Panc1 (cell line): ENCODE measurements around the gene KRTAP5-9.

Source experiments
- CTCF ChIP-seq: fragments of 450-650 bp; IDR thresholded peaks from 2 replicates; pipeline ENCODE4 v1.5.1; 2017; ENCODE audit warnings: mild to moderate bottlenecking
- POLR2AphosphoS5 ChIP-seq: IDR thresholded peaks from 2 replicates; pipeline ENCODE4 v1.6.1; 2012; ENCODE audit warnings: mild to moderate bottlenecking, low read depth, low read length, moderate library complexity
- REST ChIP-seq, 2 experiments: IDR thresholded peaks; 2 replicates each; pipeline ENCODE4 v1.6.1; 2011 to 2012; ENCODE audit warnings: low read depth in 2 of 2, control low read depth in 1 of 2, low read length in 1 of 2, mild to moderate bottlenecking in 1 of 2, moderate library complexity in 1 of 2; ENCODE audit not compliant: insufficient read depth in 1 of 2
- SIN3A ChIP-seq: IDR thresholded peaks from 2 replicates; pipeline ENCODE4 v1.6.1; 2012; ENCODE audit warnings: low read depth, mild to moderate bottlenecking, low read length, moderate library complexity, borderline replicate concordance; ENCODE audit not compliant: insufficient read depth
- TCF7L2 ChIP-seq: IDR thresholded peaks from 2 replicates; pipeline ENCODE4 v1.6.1; 2011; ENCODE audit warnings: mild to moderate bottlenecking, low read depth, low read length, inconsistent platforms

GRCh38 chr11:71568704-71569349 is 20.6 kb downstream of the KRTAP5-9 start:
- TF ChIP-seq CTCF (no peak), POLR2AphosphoS5 (no peak), SIN3A (no peak), REST (IDR thresholded peaks at IDR 0.05; ENCODE audit: insufficient read depth in 1 of 2, low read depth in 2 of 2, low read length in 1 of 2) (no peak), TCF7L2 (no peak)
